Transverse colon (tissue), 3 donors: Measurements from ENCODE around the gene CELSR1.

Source experiments
- EP300 ChIP-seq: sonication (generic); formaldehyde crosslinking; IDR thresholded peaks from one replicate; pipeline ENCODE4 v1.6.1; 2017; ENCODE audit warnings: antibody characterized with exemption, low read depth
- POLR2A ChIP-seq: fragments of 450-650 bp; IDR thresholded peaks from one replicate; pipeline ENCODE4 v1.6.1; 2016; ENCODE audit warnings: antibody characterized with exemption, mild to moderate bottlenecking, moderate library complexity
- TF ChIP-seq, protein P1 (sequence below), 5 experiments: fragments of 200-600 bp in 3 of 5; fragments of 450-650 bp in 2 of 5; sonication (generic) in 3 of 5; IDR thresholded peaks; 1 replicate in 2 of 5; 2 replicates in 3 of 5; pipeline ENCODE4 v1.5.1; 2016 to 2017; ENCODE audit warnings: antibody characterized with exemption in 5 of 5, inconsistent platforms in 3 of 5, mild to moderate bottlenecking in 2 of 5, moderate library complexity in 1 of 5

GRCh38 chr22:46454504-46455269 lies 82.7 kb downstream of the CELSR1 start:
- TF ChIP-seq, protein P1, sequence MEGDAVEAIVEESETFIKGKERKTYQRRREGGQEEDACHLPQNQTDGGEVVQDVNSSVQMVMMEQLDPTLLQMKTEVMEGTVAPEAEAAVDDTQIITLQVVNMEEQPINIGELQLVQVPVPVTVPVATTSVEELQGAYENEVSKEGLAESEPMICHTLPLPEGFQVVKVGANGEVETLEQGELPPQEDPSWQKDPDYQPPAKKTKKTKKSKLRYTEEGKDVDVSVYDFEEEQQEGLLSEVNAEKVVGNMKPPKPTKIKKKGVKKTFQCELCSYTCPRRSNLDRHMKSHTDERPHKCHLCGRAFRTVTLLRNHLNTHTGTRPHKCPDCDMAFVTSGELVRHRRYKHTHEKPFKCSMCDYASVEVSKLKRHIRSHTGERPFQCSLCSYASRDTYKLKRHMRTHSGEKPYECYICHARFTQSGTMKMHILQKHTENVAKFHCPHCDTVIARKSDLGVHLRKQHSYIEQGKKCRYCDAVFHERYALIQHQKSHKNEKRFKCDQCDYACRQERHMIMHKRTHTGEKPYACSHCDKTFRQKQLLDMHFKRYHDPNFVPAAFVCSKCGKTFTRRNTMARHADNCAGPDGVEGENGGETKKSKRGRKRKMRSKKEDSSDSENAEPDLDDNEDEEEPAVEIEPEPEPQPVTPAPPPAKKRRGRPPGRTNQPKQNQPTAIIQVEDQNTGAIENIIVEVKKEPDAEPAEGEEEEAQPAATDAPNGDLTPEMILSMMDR (IDR thresholded peaks at IDR 0.05), result no peak
- TF ChIP-seq EP300 (no peak), POLR2A (no peak)
